Measurements from ENCODE around the gene RS1.
A peak's percentile ranks its signal among the peaks of the same experiment; 100 is the strongest.

RS1 gene

DNA sequence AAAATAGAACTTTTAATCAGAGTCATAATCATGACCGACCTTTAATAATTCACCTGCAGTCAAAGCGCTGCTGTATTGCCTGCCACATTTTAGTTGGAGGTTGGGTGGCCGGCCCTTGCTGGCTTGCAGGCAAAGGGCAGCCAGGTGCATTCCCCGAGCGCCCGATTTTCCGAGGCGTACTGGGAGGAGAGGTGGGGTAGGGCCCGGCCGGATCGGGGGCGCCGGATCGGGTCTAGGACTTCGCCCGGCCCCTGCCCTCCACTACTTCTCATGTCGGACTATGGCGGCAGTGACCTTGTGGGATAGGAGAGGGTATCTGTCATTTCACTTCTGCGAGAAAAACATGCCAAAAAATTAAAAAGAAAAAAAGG lies 2.5 kb upstream of the RS1 start:
- peak overlapping the region; percentile 7; the same call in 1 of the 2 replicates for H3K4me3 ChIP-seq (ENCODE audit: low read depth, low read length)
- no peak for DNase-seq (ENCODE audit: low read depth)
- TF ChIP-seq, protein P1, sequence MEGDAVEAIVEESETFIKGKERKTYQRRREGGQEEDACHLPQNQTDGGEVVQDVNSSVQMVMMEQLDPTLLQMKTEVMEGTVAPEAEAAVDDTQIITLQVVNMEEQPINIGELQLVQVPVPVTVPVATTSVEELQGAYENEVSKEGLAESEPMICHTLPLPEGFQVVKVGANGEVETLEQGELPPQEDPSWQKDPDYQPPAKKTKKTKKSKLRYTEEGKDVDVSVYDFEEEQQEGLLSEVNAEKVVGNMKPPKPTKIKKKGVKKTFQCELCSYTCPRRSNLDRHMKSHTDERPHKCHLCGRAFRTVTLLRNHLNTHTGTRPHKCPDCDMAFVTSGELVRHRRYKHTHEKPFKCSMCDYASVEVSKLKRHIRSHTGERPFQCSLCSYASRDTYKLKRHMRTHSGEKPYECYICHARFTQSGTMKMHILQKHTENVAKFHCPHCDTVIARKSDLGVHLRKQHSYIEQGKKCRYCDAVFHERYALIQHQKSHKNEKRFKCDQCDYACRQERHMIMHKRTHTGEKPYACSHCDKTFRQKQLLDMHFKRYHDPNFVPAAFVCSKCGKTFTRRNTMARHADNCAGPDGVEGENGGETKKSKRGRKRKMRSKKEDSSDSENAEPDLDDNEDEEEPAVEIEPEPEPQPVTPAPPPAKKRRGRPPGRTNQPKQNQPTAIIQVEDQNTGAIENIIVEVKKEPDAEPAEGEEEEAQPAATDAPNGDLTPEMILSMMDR (IDR thresholded peaks at IDR 0.05; ENCODE audit: control insufficient read depth, extremely low read depth, insufficient read depth): no peak

DNA sequence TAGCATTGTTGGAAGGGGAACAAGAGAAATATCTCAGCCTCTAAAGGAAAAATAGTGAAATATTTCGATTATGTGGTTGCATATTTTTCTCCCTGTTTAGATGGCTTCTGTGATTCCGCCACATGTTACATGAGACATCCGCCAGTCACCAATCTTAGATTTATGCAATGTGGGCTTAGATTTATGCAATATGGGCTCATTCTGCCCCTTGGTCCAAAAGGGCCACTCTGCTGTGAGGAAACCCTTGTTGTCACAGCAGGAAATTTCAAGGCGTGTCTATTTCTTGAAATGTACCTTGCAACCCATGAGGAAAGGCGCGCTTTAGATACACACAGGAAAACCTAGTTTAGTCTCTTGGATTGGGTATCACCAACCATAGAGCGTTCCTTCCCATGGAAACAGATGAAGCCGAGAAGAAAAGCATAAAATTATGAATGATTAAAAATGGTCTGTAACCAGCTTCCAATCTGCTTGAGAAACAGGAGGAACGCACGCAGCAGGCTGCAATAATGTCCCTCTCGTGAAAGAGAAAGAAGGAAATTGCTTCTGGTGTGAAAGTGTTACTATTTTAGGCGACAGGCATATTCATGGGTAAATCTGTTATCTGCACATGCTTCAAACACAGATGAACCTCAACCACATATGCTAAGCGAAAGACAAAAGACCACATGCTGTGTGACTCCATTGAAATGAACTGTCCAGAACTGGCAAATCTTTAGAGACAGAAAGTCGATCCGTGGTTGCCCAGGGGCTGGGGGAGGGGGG lies 3.7 kb downstream of the RS1 start:
- DNase-seq (ENCODE audit: low read depth): no peak
- TF ChIP-seq, protein P1 (IDR thresholded peaks at IDR 0.05; ENCODE audit: control insufficient read depth, extremely low read depth, insufficient read depth): no peak
- H3K4me3 ChIP-seq (ENCODE audit: low read depth, low read length): no peak overlapping the region

DNA sequence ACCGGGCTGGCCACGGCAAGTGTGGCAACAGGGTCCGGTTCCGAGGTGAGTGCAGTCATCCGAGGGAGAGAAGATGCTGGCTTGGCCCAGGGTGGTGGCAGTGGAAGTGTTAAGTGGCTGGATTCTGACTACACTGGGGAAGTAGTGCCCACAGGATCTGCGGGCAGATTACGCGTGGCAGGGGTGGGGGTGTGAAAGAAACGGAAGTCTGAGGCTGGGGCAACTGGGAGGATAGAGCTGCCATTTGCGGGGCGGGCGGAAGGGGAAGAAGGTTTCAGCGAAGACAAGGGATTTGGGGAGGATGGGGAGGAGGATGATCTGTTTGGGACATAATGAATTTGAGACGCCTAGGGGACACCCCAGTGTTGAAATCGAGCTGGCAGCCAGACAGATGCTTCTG lies 5.3 kb downstream of the RS1 start:
- no peak overlapping the region for H3K4me3 ChIP-seq (ENCODE audit: low read depth, low read length)
- DNase-seq (ENCODE audit: low read depth): no peak
- TF ChIP-seq, protein P1 (IDR thresholded peaks at IDR 0.05; ENCODE audit: control insufficient read depth, extremely low read depth, insufficient read depth): no peak

DNA sequence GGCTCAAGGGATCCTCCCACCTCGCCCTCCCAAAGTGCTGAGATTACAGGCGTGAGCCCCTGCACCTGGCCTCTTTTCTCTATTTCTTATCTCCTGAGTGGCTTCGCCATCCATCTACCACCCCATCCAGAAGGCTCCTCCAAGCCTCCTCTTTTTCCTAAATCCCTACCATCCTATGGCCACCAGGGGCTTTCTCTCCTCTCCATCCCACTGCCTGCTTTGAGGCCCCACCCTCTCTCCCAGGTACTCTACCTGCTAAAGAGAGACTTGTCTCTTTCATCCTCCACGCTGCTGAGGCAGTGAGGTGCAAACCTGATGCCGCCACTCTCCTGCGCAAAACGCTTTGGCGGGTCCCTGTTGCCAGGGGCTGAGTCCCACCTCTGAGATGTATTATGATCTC lies 7.0 kb downstream of the RS1 start:
- H3K4me3 ChIP-seq (ENCODE audit: low read depth, low read length): no peak overlapping the region
- no peak for DNase-seq (ENCODE audit: low read depth)
- TF ChIP-seq, protein P1 (IDR thresholded peaks at IDR 0.05; ENCODE audit: control insufficient read depth, extremely low read depth, insufficient read depth): no peak

DNA sequence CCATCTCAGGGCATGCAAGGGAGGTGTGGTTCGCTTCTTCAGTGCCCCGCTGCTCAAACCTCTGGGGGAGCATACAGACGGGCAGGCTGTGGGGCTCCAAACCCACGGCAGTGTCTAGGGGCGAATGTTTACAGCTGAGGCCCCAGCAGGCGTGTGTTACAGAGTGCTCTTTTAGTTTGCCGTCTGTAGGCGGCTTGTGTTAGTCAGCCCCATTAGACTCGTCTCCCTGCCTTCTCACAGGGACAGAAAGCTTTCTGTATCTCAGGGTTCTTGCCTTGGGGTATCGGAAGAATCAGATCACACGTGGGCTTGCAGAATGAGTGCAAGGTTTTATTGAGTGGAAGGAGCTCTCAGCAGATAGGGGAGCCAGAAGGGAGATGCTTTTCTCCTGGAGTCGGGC lies 10.6 kb downstream of the RS1 start:
- TF ChIP-seq, protein P1 (IDR thresholded peaks at IDR 0.05; ENCODE audit: control insufficient read depth, extremely low read depth, insufficient read depth): no peak
- DNase-seq (ENCODE audit: low read depth): no peak
- no peak overlapping the region for H3K4me3 ChIP-seq (ENCODE audit: low read depth, low read length)

DNA sequence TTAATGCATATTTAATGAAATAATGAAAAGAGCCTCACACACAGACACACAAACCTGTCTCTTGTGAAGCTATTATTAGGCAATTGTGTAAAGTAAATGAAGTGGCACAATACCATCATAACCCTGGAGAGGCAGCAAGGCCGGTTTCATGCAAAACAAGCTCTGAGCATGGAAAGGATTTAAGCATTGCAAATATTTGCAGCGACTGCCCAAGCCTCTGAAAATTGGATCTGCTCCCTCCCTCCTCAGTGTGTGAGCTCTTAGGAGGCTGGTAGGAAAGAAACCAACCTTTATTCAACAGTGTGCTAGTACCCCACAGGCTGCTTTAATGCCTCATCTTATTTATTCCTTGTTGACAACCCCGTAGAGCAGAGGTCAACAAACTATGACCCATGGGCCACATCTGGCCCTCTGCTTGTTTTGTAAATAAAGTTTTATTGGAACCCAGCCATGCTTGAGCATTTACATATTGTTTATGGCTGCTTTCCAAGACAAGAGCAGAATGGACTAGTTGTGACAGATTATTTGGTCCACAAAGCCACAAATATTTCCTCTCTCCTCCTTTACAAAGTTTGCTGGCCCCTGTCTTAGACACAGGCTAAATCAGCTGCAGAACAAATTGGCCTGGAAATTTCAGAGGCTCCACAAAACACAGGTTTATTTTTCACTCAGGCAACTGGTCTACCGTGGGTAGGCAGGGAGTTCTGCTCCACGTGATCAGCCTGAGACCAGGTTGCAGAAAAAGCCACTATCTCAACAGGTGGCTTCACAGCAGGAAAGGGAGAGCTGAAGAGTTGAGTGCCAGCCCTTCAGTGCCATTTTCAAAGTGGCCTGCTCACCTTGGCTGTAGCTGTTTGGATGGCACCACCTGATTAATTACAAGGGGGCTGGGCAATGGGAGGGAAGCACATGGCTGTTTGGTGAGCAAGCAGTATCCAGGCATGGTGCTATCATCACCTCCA lies 16.8 kb downstream of the RS1 start:
- TF ChIP-seq, protein P1 (IDR thresholded peaks at IDR 0.05; ENCODE audit: control insufficient read depth, extremely low read depth, insufficient read depth): no peak
- DNase-seq (ENCODE audit: low read depth): peak; percentile 69
- no peak overlapping the region for H3K4me3 ChIP-seq (ENCODE audit: low read depth, low read length)

Data from LNCaP clone FGC (cell line).